Ovary (tissue), 9 donors: ENCODE results near the gene SPATA6L. TPM values are rescaled to one million over a fixed set of nuclear protein-coding genes. Genes with fewer than 3 reads are reported as not detected.

Source experiments
- DNase-seq, 5 donors: peaks; one replicate each; pipeline ENCODE4 v3.0.0-alpha.2; 2019 to 2020
- H3K27ac ChIP-seq, 2 donors: fragments of 200-600 bp; one replicate each; pipeline versions ENCODE4 v1.5.1 to v1.8.0; 2019 to 2022
- H3K27me3 ChIP-seq: fragments of 200-600 bp; one replicate; pipeline ENCODE4 v1.8.0; 2022
- H3K36me3 ChIP-seq: fragments of 200-600 bp; sonication (generic); one replicate; pipeline ENCODE4 v1.5.1; 2019
- H3K4me1 ChIP-seq: one replicate; pipeline ENCODE4 v1.8.1; 2013; ENCODE audit warnings: mild to moderate bottlenecking, moderate library complexity; ENCODE audit not compliant: insufficient read depth
- H3K4me3 ChIP-seq: fragments of 200-600 bp; sonication (generic); one replicate; pipeline ENCODE4 v1.5.1; 2017
- H3K9me3 ChIP-seq, 2 donors: fragments of 200-600 bp in 1 of 2; sonication (generic) in 1 of 2; one replicate each; pipeline versions ENCODE4 v1.5.1 to v1.8.1; 2013 to 2019; ENCODE audit warnings: mild to moderate bottlenecking in 1 of 2, moderate library complexity in 1 of 2
- EP300 ChIP-seq: sonication (generic); formaldehyde crosslinking; IDR thresholded peaks from one replicate; pipeline ENCODE4 v1.6.1; 2017; ENCODE audit warnings: antibody characterized with exemption
- POLR2A ChIP-seq: fragments of 450-650 bp; IDR thresholded peaks from one replicate; pipeline ENCODE4 v1.6.1; 2017; ENCODE audit warnings: antibody characterized with exemption, mild to moderate bottlenecking, moderate library complexity
- WGBS, 3 donors: extraction: QIAGEN DNeasy Blood & Tissue Kit in 1 of 3; methylation state at CpG; one replicate each; pipeline versions ENCODE4 v1.1.5 to v1.1.7; 2013 to 2017; 5-methylcytosine and 5-hydroxymethylcytosine counted together
- intact Hi-C, 4 donors: fragments of 100-400 bp; cut with DNase I; formaldehyde crosslinking; loops; one replicate each; pipeline versions ENCODE4 v1.11.0 to v1.15.1; 2022 to 2023
- polyA plus RNA-seq, 2 donors: library from polyadenylated mRNA; stranded (reverse); fragments of 200-250 nt in 1 of 2; fragments of 350-450 nt in 1 of 2; fragmentation: Illumina TruSeq in 1 of 2; extraction: RNeasy Lipid Tissue Mini Kit (QIAGEN cat#74804) in 1 of 2; gene quantifications; one replicate each; pipeline ENCODE4 v1.2.3, GENCODE V29; 2013 to 2014
- total RNA-seq, 7 donors: library from RNA; depleted of rRNA in 2 of 7; stranded (reverse); fragments of >200 nt in 2 of 7; fragmentation: NEBNext Ultra II Directional in 3 of 7; extraction: Animal tissue kit (Norgen Biotek cat#: 25700) in 3 of 7; gene quantifications; one replicate each; pipeline versions ENCODE4 v1.1.0 to v1.2.4, GENCODE V29; 2016 to 2023
- TF ChIP-seq, protein P1 (sequence below), 3 donors: fragments of 450-650 bp in 2 of 3; fragments of 200-600 bp in 1 of 3; IDR thresholded peaks; one replicate each; pipeline versions ENCODE4 v1.5.1 to v1.8.0; 2016 to 2022; ENCODE audit warnings: antibody characterized with exemption in 3 of 3, mild to moderate bottlenecking in 1 of 3
- donor health status: DM: no; HTN: no; CAD: no; lungs with moderate emphysema.
- donor health status: DM: no; HTN: no; CAD: no.
- donor health status: Bipolar disorder and iron deficiency.
- donor health status: DM: yes; HTN: yes; CAD: no.
- donor health status: DM: no; HTN: no; CAD: no.
- donor health status: DM: yes; HTN: yes; CAD: no.

SPATA6L gene
- total and polyA plus RNA-seq, 9 donors = 0.69 to 25.0 (median 2.1) TPM

GRCh38 chr9:4674783-4675182 is 8.5 kb upstream of the SPATA6L start:
- H3K4me1 ChIP-seq = peaks cover 1% of the 10 kb centered on the region
- no peaks in the 10 kb centered on the region for H3K9me3 ChIP-seq
- TF ChIP-seq, protein P1, sequence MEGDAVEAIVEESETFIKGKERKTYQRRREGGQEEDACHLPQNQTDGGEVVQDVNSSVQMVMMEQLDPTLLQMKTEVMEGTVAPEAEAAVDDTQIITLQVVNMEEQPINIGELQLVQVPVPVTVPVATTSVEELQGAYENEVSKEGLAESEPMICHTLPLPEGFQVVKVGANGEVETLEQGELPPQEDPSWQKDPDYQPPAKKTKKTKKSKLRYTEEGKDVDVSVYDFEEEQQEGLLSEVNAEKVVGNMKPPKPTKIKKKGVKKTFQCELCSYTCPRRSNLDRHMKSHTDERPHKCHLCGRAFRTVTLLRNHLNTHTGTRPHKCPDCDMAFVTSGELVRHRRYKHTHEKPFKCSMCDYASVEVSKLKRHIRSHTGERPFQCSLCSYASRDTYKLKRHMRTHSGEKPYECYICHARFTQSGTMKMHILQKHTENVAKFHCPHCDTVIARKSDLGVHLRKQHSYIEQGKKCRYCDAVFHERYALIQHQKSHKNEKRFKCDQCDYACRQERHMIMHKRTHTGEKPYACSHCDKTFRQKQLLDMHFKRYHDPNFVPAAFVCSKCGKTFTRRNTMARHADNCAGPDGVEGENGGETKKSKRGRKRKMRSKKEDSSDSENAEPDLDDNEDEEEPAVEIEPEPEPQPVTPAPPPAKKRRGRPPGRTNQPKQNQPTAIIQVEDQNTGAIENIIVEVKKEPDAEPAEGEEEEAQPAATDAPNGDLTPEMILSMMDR (IDR thresholded peaks at IDR 0.05) = no peak
- no peak for TF ChIP-seq POLR2A
- no peak for TF ChIP-seq EP300
- intact Hi-C loops = loop anchor here in 2 of 4 donors (5.0 to 10.0 kb wide), 2 partner anchors 68 to 310 kb away; partner anchors contain the start of genes AK3 (in 2 of the 2) and JAK2 (in 1 of the 2)
- no peak for DNase-seq
- H3K27ac ChIP-seq = no peak overlapping the region
- no peak overlapping the region for H3K4me3 ChIP-seq
- H3K36me3 ChIP-seq = no peaks in the 10 kb centered on the region
- H3K27me3 ChIP-seq = no peaks in the 10 kb centered on the region

- no peak for DNase-seq
- intact Hi-C loops = loop anchor here in 1 of 4 donors (10.0 kb wide), 1 partner anchor 313 kb away; the partner anchor contains the start of gene JAK2
- H3K4me3 ChIP-seq = no peak overlapping the region
Measured at GRCh38 chr9:4671737-4672136, 5.5 kb upstream of the SPATA6L start.

GRCh38 chr9:4670591-4670990 is 4.3 kb upstream of the SPATA6L start:
- DNase-seq = no peak
- H3K27me3 ChIP-seq = no peaks in the 10 kb centered on the region
- TF ChIP-seq EP300 (no peak), POLR2A (no peak)
- TF ChIP-seq, protein P1 (IDR thresholded peaks at IDR 0.05) = no peak
- no peak overlapping the region for H3K27ac ChIP-seq
- no peaks in the 10 kb centered on the region for H3K9me3 ChIP-seq
- no peak overlapping the region for H3K4me3 ChIP-seq
- no peaks in the 10 kb centered on the region for H3K4me1 ChIP-seq
- no peaks in the 10 kb centered on the region for H3K36me3 ChIP-seq
- intact Hi-C loops = loop anchor here in 1 of 4 donors (10.0 kb wide), 1 partner anchor 314 kb away; the partner anchor contains the start of gene JAK2
- 88 to 96% (median 93%) methylated on average over 3 of the region's 3 CpGs for WGBS, 3 donors

More at GRCh38 chr9:4671737-4672136, 5.5 kb upstream of the SPATA6L start:
- H3K4me1 ChIP-seq = no peaks in the 10 kb centered on the region
- H3K9me3 ChIP-seq = no peaks in the 10 kb centered on the region
- H3K36me3 ChIP-seq = no peaks in the 10 kb centered on the region
- H3K27ac ChIP-seq = no peak overlapping the region
- no peaks in the 10 kb centered on the region for H3K27me3 ChIP-seq
- TF ChIP-seq POLR2A = no peak
- TF ChIP-seq EP300 = no peak
- TF ChIP-seq, protein P1 (IDR thresholded peaks at IDR 0.05) = no peak
- WGBS, 3 donors = 93 to 100% (median 94%) methylated on average over 1 of the region's 1 CpG

GRCh38 chr9:4669890-4670289 is 3.6 kb upstream of the SPATA6L start:
- H3K27me3 ChIP-seq = no peaks in the 10 kb centered on the region
- H3K4me3 ChIP-seq = no peak overlapping the region
- no peaks in the 10 kb centered on the region for H3K36me3 ChIP-seq
- no peaks in the 10 kb centered on the region for H3K4me1 ChIP-seq
- H3K9me3 ChIP-seq = no peaks in the 10 kb centered on the region
- intact Hi-C loops = loop anchor here (10.0 kb wide), 4 partner anchors 75 to 955 kb away; partner anchors contain the start of genes AK3 (in 2 of the 4), JAK2 (in 1 of the 4) and RIC1 (in 1 of the 4)
- no peak for DNase-seq
- TF ChIP-seq POLR2A = no peak
- no peak for TF ChIP-seq EP300
- TF ChIP-seq, protein P1 (IDR thresholded peaks at IDR 0.05) = no peak
- no peak overlapping the region for H3K27ac ChIP-seq
